GM12878 (cell line): ENCODE results near the gene PUSL1. TPM values are rescaled to one million over a fixed set of nuclear protein-coding genes. Genes with fewer than 3 reads are reported as not detected.

Experiments used
- ATAC-seq: fragments of 200-7000 bp; cut with Tn5 transposase; 3 replicates; pipeline ENCODE4 v1.9.1; 2020; ENCODE audit warnings: mild to moderate bottlenecking, moderate library complexity
- BruUV-seq: library from RNA; stranded (reverse); fragments of 400-500 nt; replicated peaks from 2 replicates; lab custom pipeline; 2021; lab: Mats Ljungman, UMichigan
- CTCF ChIA-PET: fragments of 300-600 bp; sonication (Branson Sonifier 250); formaldehyde crosslinking; extraction: SDS; loops from one replicate; lab custom pipeline; 2021; ENCODE audit warnings: inconsistent platforms; lab: Yijun Ruan, JAX
- POLR2A ChIA-PET: fragments of 350-600 bp; formaldehyde crosslinking; extraction: SDS; loops from one replicate; lab custom pipeline; 2021; ENCODE audit warnings: inconsistent platforms; lab: Charles Lee
- RAD21 ChIA-PET: fragments of 300-600 bp; sonication (Branson Sonifier 250); formaldehyde crosslinking; loops from one replicate; lab custom pipeline; 2023; ENCODE audit warnings: antibody characterized with exemption; ENCODE audit not compliant: unreplicated experiment; lab: Charles Lee
- SMC1A ChIA-PET: fragments of 300-600 bp; sonication (Branson Sonifier 250); formaldehyde crosslinking; loops from one replicate; lab custom pipeline; 2023; ENCODE audit not compliant: unreplicated experiment, uncharacterized antibody; lab: Charles Lee
- DNase-seq: peaks from one replicate; pipeline ENCODE4 v3.0.0-alpha.2; 2011; ENCODE audit warnings: low read depth, low spot score
- FAIRE-seq: peaks from 3 replicates; lab custom pipeline; 2011; peaks lifted over from hg19 to GRCh38; lab: Jason Lieb, UNC
- H2AFZ ChIP-seq: 2 replicates; pipeline ENCODE4 v1.6.0; 2011; ENCODE audit warnings: low read depth, low read length, control low read depth; ENCODE audit not compliant: control insufficient read depth
- H3K27ac ChIP-seq: 2 replicates; pipeline ENCODE4 v1.5.1; 2011; ENCODE audit warnings: control low read depth; ENCODE audit not compliant: control insufficient read depth, insufficient read depth
- H3K27me3 ChIP-seq, 2 experiments: replicated peaks in 1 of 2; 2 replicates each; pipeline versions ENCODE4 v1.6.0 to v1.6.1; 2011; ENCODE audit warnings: low read length in 1 of 2; ENCODE audit not compliant: control insufficient read depth in 2 of 2, insufficient read depth in 2 of 2
- H3K36me3 ChIP-seq, 2 experiments: 2 replicates each; pipeline ENCODE4 v1.5.1; 2011; ENCODE audit warnings: low read length in 1 of 2; ENCODE audit not compliant: control insufficient read depth in 2 of 2, insufficient read depth in 2 of 2
- H3K4me1 ChIP-seq: 2 replicates; pipeline ENCODE4 v1.6.1; 2011; ENCODE audit warnings: mild to moderate bottlenecking, low read length, moderate library complexity, mixed read lengths; ENCODE audit not compliant: control insufficient read depth, insufficient read depth
- H3K4me2 ChIP-seq: 2 replicates; pipeline ENCODE4 v1.6.0; 2011; ENCODE audit warnings: control low read depth; ENCODE audit not compliant: control insufficient read depth, insufficient read depth
- H3K4me3 ChIP-seq: fragments of 200-600 bp; sonication (generic); 2 replicates; pipeline ENCODE4 v1.5.1; 2016
- H3K79me2 ChIP-seq: 2 replicates; pipeline ENCODE4 v1.6.0; 2011; ENCODE audit warnings: low read length; ENCODE audit not compliant: control insufficient read depth, insufficient read depth
- H3K9ac ChIP-seq: 2 replicates; pipeline ENCODE4 v1.8.0; 2011; ENCODE audit warnings: low read length, control low read depth, mixed read lengths; ENCODE audit not compliant: control insufficient read depth, insufficient read depth
- H3K9me3 ChIP-seq: replicated peaks from 3 replicates; pipeline ENCODE4 v1.5.1; 2011; ENCODE audit warnings: mild to moderate bottlenecking, low read length; ENCODE audit not compliant: control insufficient read depth, insufficient read depth
- H4K20me1 ChIP-seq: 2 replicates; pipeline ENCODE4 v1.6.0; 2011; ENCODE audit not compliant: control insufficient read depth, insufficient read depth
- SPI1 ChIP-seq: IDR thresholded peaks from 2 replicates; pipeline ENCODE4 v1.6.1; 2011; ENCODE audit warnings: low read depth, mild to moderate bottlenecking, low read length, moderate library complexity, borderline replicate concordance; ENCODE audit not compliant: insufficient read depth
- STAT3 ChIP-seq: IDR thresholded peaks from 2 replicates; pipeline ENCODE4 v1.6.1; 2011; ENCODE audit warnings: low read depth, low read length, improper control_type of control experiment
- WGBS: methylation state at CpG from one replicate; pipeline ENCODE4 v1.1.6; 2016; ENCODE audit warnings: low lambda C conversion rate; ENCODE audit not compliant: insufficient replicate concordance, insufficient coverage; ENCODE audit errors: missing lambda C conversion rate; 5-methylcytosine and 5-hydroxymethylcytosine counted together
- in situ Hi-C: fragments of 300-500 bp; cut with MboI; formaldehyde crosslinking; loops from 9 replicates; pipeline ENCODE4 v1.14.3; 2018; ENCODE audit warnings: mixed read lengths
- intact Hi-C: fragments of 100-400 bp; cut with micrococcal nuclease; formaldehyde crosslinking; loops from one replicate; pipeline ENCODE4 v1.14.2; 2022; ENCODE audit not compliant: unreplicated experiment
- polyA plus RNA-seq, 11 experiments: library from polyadenylated mRNA; depleted of rRNA in 4 of 11; unstranded in 6 of 11; stranded (reverse) in 5 of 11; fragments of >200 nt; fragmentation: Nextera tagmentation in 4 of 11; fragmentation: Illumina TruSeq in 1 of 11; extraction: Ambion mirVana in 4 of 11; extraction: Trizol in 1 of 11; gene quantifications; 1 replicate in 1 of 11; 2 replicates in 10 of 11; pipeline versions ENCODE4 v1.2.1 to v1.2.3, GENCODE V29; 2011 to 2016; ENCODE audit warnings: inconsistent platforms in 2 of 11, missing spikeins in 2 of 11, low read depth in 1 of 11
- total RNA-seq, 4 experiments: library from RNA; depleted of rRNA in 3 of 4; stranded (reverse); fragments of >200 nt in 3 of 4; fragmentation: Illumina TruSeq in 1 of 4; extraction: Trizol in 1 of 4; gene quantifications; 2 replicates each; pipeline versions ENCODE4 v1.2.1 to v1.2.3, GENCODE V29; 2013 to 2021
- TF ChIP-seq, protein P1 (sequence below): IDR thresholded peaks from 2 replicates; pipeline ENCODE4 v1.6.1; 2011; ENCODE audit warnings: borderline replicate concordance, low read depth, mild to moderate bottlenecking, moderate library complexity, mixed read lengths, low read length; ENCODE audit not compliant: insufficient read depth; ENCODE audit errors: extremely low read length

Gene PUSL1
- total and polyA plus RNA-seq, 10 of the 15 experiments (the other 5 are each of a cell fraction or from before 2014, with no cell fraction given), result 0.16 to 28.4 (median 15.1) TPM

DNA sequence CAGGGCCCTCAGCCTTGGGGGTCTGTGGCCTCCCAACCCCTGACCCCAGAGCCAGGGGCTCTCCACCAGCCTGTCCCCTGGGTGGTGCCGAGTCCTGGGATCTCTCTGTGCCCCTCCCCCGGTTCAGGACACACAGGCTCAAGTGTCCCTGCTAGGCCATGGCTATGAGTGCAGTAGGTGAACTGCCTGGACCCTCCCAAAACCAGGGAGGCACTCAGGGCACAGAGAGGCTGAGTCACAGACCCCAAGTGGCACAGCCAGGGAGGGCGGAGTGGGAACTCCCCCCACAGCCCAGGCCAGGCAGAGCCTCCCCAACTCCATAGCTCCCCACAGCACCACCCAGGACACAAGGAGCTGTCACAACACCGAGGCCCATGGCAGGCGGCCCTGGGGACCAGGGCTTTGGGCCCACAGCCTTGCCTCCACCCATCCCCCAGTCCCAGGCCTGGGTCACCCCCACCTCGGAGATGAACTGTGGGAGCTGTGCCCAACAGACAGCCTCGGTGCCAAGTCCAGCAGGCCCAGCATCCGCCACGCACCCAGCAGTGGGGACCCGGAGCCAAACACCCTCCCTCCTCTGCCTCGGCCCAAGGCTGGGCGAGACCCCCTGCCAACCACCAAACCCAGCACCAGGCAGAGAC, 37.6 kb downstream of the PUSL1 start (continued):
- TF ChIP-seq, protein P1, sequence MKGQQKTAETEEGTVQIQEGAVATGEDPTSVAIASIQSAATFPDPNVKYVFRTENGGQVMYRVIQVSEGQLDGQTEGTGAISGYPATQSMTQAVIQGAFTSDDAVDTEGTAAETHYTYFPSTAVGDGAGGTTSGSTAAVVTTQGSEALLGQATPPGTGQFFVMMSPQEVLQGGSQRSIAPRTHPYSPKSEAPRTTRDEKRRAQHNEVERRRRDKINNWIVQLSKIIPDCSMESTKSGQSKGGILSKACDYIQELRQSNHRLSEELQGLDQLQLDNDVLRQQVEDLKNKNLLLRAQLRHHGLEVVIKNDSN, result no peak
- TF ChIP-seq, all 136 proteins: peak for 0

DNA sequence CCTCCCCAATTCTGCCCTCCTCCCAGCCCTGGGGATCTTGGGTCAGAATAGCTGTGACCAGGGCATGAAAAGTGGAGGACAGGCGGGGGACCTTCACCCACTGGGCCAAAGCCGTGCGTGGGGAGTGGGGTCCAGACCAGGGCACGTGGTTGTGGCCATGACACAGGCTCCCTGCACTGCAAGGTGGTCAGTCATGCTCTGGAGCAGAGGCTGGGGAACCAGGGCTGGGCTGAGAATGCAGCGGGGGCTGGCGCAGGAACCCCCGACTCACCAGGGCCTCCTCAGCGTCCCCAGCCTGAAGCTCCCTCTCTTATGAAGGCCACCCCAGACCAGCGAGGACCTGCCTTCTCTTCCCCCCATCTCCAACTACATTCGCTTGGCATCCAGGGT, 38.1 kb downstream of the PUSL1 start:
- SMC1A ChIA-PET, result no interaction called here
- POLR2A ChIA-PET, result no interaction called here
- Histone ChIP-seq H3K27ac (no peak overlapping the region), H3K4me3 (no peak overlapping the region), H3K4me1 (peaks cover 6% of the 10 kb centered on the region; the same call in 1 of the 2 replicates), H3K9ac (no peak overlapping the region)
- no peak for ATAC-seq
- TF ChIP-seq STAT3 (no peak), SPI1 (no peak)
- TF ChIP-seq, all 136 proteins: peak for 0
- ChIA-PET RAD21 (interaction anchor here (0.9 kb wide), 1 partner anchor 9 kb away, joined by 3 read pairs; no protein-coding TSS in a partner anchor), CTCF (interaction anchor here (0.7 kb wide), 1 partner anchor 28 kb away, joined by 4 read pairs; the partner anchor contains the start of gene AURKAIP1)
- no peaks in the 10 kb centered on the region for H3K36me3 ChIP-seq
- H2AFZ ChIP-seq, result no peak overlapping the region
- no peak for DNase-seq
- no peaks in the 10 kb centered on the region for H3K9me3 ChIP-seq
- in situ Hi-C loops (no loop called here), intact Hi-C loops (no loop called here)
- peaks cover 2% of the 10 kb centered on the region for H3K79me2 ChIP-seq
- H4K20me1 ChIP-seq, result no peaks in the 10 kb centered on the region
- no peak overlapping the region; the same call in 1 of the 2 replicates for H3K4me2 ChIP-seq
- no peaks in the 10 kb centered on the region for H3K27me3 ChIP-seq
- no peak for FAIRE-seq
- BruUV-seq, result no TSS peak
- WGBS, result 96% methylated on average over 9 of the region's 10 CpGs
